CD14-positive monocyte (primary cell): ENCODE data around the gene ATP4B. TPM values are rescaled to one million over a fixed set of nuclear protein-coding genes. Genes with fewer than 3 reads are reported as not detected.

Source experiments
- DNase-seq, 3 donors: peaks; one replicate each; pipeline ENCODE4 v3.0.0-alpha.2; 2011 to 2022
- H2AFZ ChIP-seq: 2 replicates; pipeline ENCODE4 v1.6.0; 2012; ENCODE audit warnings: mild to moderate bottlenecking, low read depth, low read length, inconsistent platforms; ENCODE audit not compliant: insufficient read depth, poor library complexity, severe bottlenecking
- H3K27ac ChIP-seq, 2 donors: 1 replicate in 1 of 2; 2 replicates in 1 of 2; pipeline ENCODE4 v1.5.1; 2012 to 2013; ENCODE audit warnings: low read length in 2 of 2, control low read depth in 1 of 2, inconsistent platforms in 1 of 2, low read depth in 1 of 2, mild to moderate bottlenecking in 1 of 2
- H3K27me3 ChIP-seq, 2 donors: one replicate each; pipeline versions ENCODE4 v1.6.0 to v1.6.1; 2011 to 2013; ENCODE audit warnings: low read length in 2 of 2; ENCODE audit not compliant: control insufficient read depth in 2 of 2, insufficient read depth in 2 of 2
- H3K36me3 ChIP-seq, 2 donors: replicated peaks in 1 of 2; 1 replicate in 1 of 2; 2 replicates in 1 of 2; pipeline versions ENCODE4 v1.5.1 to v1.6.1; 2012 to 2013; ENCODE audit warnings: low read length in 2 of 2, control low read depth in 1 of 2, inconsistent platforms in 1 of 2, mild to moderate bottlenecking in 1 of 2; ENCODE audit not compliant: insufficient read depth in 2 of 2, control insufficient read depth in 1 of 2
- H3K4me1 ChIP-seq, 2 donors: 1 replicate in 1 of 2; 2 replicates in 1 of 2; pipeline versions ENCODE4 v1.5.1 to v1.6.1; 2012 to 2013; ENCODE audit warnings: low read length in 2 of 2, control low read depth in 1 of 2, inconsistent platforms in 1 of 2, mild to moderate bottlenecking in 1 of 2, moderate library complexity in 1 of 2; ENCODE audit not compliant: insufficient read depth in 2 of 2, control insufficient read depth in 1 of 2
- H3K4me2 ChIP-seq: replicated peaks from 2 replicates; pipeline ENCODE3; 2012; ENCODE audit warnings: low read length, moderate library complexity, mild to moderate bottlenecking; ENCODE audit not compliant: poor library complexity, severe bottlenecking; ENCODE audit errors: extremely low read depth
- H3K4me3 ChIP-seq, 3 experiments: fragments of 200-600 bp in 1 of 3; sonication (generic) in 1 of 3; replicated peaks in 1 of 3; 1 replicate in 2 of 3; 2 replicates in 1 of 3; pipeline ENCODE4 v1.5.1; 2011 to 2013; ENCODE audit warnings: low read length in 3 of 3, mild to moderate bottlenecking in 3 of 3, control low read depth in 2 of 3, low read depth in 2 of 3, inconsistent platforms in 1 of 3, moderate library complexity in 1 of 3
- H3K79me2 ChIP-seq: 2 replicates; pipeline ENCODE4 v1.6.0; 2012; ENCODE audit warnings: mild to moderate bottlenecking, control low read depth, inconsistent platforms, low read length, moderate library complexity; ENCODE audit not compliant: insufficient read depth
- H3K9ac ChIP-seq: 2 replicates; pipeline ENCODE4 v1.6.0; 2017; ENCODE audit warnings: low read length, mild to moderate bottlenecking; ENCODE audit not compliant: insufficient read depth, poor library complexity, severe bottlenecking
- H3K9me3 ChIP-seq, 2 donors: replicated peaks in 1 of 2; 1 replicate in 1 of 2; 2 replicates in 1 of 2; pipeline versions ENCODE4 v1.5.1 to v1.6.1; 2012 to 2013; ENCODE audit warnings: low read length in 2 of 2, control low read depth in 1 of 2; ENCODE audit not compliant: control insufficient read depth in 1 of 2, insufficient read depth in 1 of 2
- H4K20me1 ChIP-seq: 2 replicates; pipeline ENCODE4 v1.6.0; 2012; ENCODE audit warnings: mild to moderate bottlenecking, low read length, control low read depth, moderate library complexity; ENCODE audit not compliant: insufficient read depth
- H3K27ac Mint-ChIP-seq, 7 donors: one replicate each; pipeline ENCODE4 v1.8.0; 2020; ENCODE audit warnings: mild to moderate bottlenecking in 7 of 7, mixed read lengths in 7 of 7, moderate library complexity in 6 of 7, inconsistent platforms in 2 of 7
- H3K27me3 Mint-ChIP-seq, 3 donors: one replicate each; pipeline ENCODE4 v1.8.0; 2021 to 2022; ENCODE audit warnings: low read depth in 3 of 3, mild to moderate bottlenecking in 3 of 3, mixed read lengths in 3 of 3, moderate library complexity in 3 of 3, inconsistent platforms in 1 of 3
- H3K36me3 Mint-ChIP-seq, 2 donors: one replicate each; pipeline ENCODE4 v1.8.0; 2020; ENCODE audit warnings: mixed read lengths in 2 of 2, inconsistent platforms in 1 of 2, mild to moderate bottlenecking in 1 of 2
- H3K4me1 Mint-ChIP-seq: one replicate; pipeline ENCODE4 v1.8.0; 2020; ENCODE audit warnings: mild to moderate bottlenecking, mixed read lengths
- H3K4me3 Mint-ChIP-seq, 2 donors: one replicate each; pipeline ENCODE4 v1.8.0; 2020; ENCODE audit warnings: mild to moderate bottlenecking in 2 of 2, mixed read lengths in 2 of 2, moderate library complexity in 1 of 2
- H3K9me3 Mint-ChIP-seq, 7 donors: one replicate each; pipeline ENCODE4 v1.8.0; 2020 to 2022; ENCODE audit warnings: mixed read lengths in 7 of 7, mild to moderate bottlenecking in 6 of 7, moderate library complexity in 6 of 7, inconsistent platforms in 2 of 7
- WGBS: methylation state at CpG from one replicate; pipeline ENCODE4 v1.1.5; 2013; ENCODE audit warnings: missing lambda C conversion rate; ENCODE audit not compliant: insufficient coverage; 5-methylcytosine and 5-hydroxymethylcytosine counted together
- intact Hi-C, 2 donors: fragments of 100-400 bp; cut with micrococcal nuclease; formaldehyde crosslinking; loops; one replicate each; pipeline versions ENCODE4 v1.15.0 to v1.15.1; 2023
- polyA minus RNA-seq: library from RNA; depleted of rRNA, polyadenylated mRNA; stranded (reverse); fragments of >200 nt; gene quantifications from 2 replicates; pipeline ENCODE4 v1.2.3, GENCODE V29; 2012
- polyA plus RNA-seq, 3 donors: library from polyadenylated mRNA; depleted of rRNA in 1 of 3; unstranded in 2 of 3; stranded (reverse) in 1 of 3; fragments of 300-500 nt in 2 of 3; fragments of >200 nt in 1 of 3; fragmentation: Illumina TruSeq in 2 of 3; gene quantifications; 1 replicate in 2 of 3; 2 replicates in 1 of 3; pipeline ENCODE4 v1.2.3, GENCODE V29; 2012 to 2021
- total RNA-seq, 12 experiments: library from RNA in 1 of 12; stranded (reverse) in 1 of 12; fragments of 120-200 nt in 1 of 12; gene quantifications; one replicate each; pipeline ENCODE4 v1.2.4 and lab custom pipeline; 2013 to 2026; ENCODE audit warnings: mixed read lengths in 6 of 12, inconsistent platforms in 1 of 12
- TF ChIP-seq, protein P1 (sequence below): fragments of 200-600 bp; IDR thresholded peaks from one replicate; pipeline ENCODE4 v1.8.0; 2022; ENCODE audit warnings: antibody characterized with exemption, mild to moderate bottlenecking

ATP4B gene
- total RNA-seq (2013) = not detected
- polyA plus RNA-seq (not detected), polyA minus RNA-seq (not detected in 2 replicates), total RNA-seq (lab: John Stamatoyannopoulos, UW) (0 to 0.92 (median 0.03) reads per million in 11 experiments)

- H3K4me3 Mint-ChIP-seq = no peak within 1 kb of the TSS
- TF ChIP-seq, protein P1, sequence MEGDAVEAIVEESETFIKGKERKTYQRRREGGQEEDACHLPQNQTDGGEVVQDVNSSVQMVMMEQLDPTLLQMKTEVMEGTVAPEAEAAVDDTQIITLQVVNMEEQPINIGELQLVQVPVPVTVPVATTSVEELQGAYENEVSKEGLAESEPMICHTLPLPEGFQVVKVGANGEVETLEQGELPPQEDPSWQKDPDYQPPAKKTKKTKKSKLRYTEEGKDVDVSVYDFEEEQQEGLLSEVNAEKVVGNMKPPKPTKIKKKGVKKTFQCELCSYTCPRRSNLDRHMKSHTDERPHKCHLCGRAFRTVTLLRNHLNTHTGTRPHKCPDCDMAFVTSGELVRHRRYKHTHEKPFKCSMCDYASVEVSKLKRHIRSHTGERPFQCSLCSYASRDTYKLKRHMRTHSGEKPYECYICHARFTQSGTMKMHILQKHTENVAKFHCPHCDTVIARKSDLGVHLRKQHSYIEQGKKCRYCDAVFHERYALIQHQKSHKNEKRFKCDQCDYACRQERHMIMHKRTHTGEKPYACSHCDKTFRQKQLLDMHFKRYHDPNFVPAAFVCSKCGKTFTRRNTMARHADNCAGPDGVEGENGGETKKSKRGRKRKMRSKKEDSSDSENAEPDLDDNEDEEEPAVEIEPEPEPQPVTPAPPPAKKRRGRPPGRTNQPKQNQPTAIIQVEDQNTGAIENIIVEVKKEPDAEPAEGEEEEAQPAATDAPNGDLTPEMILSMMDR = no peak
- Histone ChIP-seq H3K4me1 (no peaks in the 10 kb centered on the region), H2AFZ (no peak within 1 kb of the TSS), H3K4me2 (no peak within 1 kb of the TSS), H3K9ac (no peak within 1 kb of the TSS), H3K4me3 (no peak within 1 kb of the TSS), H4K20me1 (no peaks in the 10 kb centered on the region), H3K79me2 (no peaks in the 10 kb centered on the region), H3K27me3 (no peaks in the 10 kb centered on the region), H3K36me3 (no peaks in the 10 kb centered on the region), H3K9me3 (peaks cover 7 to 22% of the 10 kb centered on the region in 2 donors), H3K27ac (no peak within 1 kb of the TSS)
- intact Hi-C loops = no loop called here
- H3K9me3 Mint-ChIP-seq = peaks cover 10 to 24% (median 15%) of the 10 kb centered on the region in 7 donors
- H3K4me1 Mint-ChIP-seq = no peaks in the 10 kb centered on the region
- peaks cover 0 to 5% (median 3%) of the 10 kb centered on the region in 3 donors for H3K27me3 Mint-ChIP-seq
- peak within 1 kb of the TSS in 1 of 7 donors; percentile 66 for H3K27ac Mint-ChIP-seq
- WGBS = 93% methylated on average over 44 of the region's 47 CpGs
- no peak for DNase-seq
- H3K36me3 Mint-ChIP-seq = no peaks in the 10 kb centered on the region
Observed at GRCh38 chr13:113657851-113658741, at the start of gene ATP4B. Gene ATP4B (minus strand): TSS chr13:113658198. CDS start chr13:113658144, 54 bp downstream.

DNA sequence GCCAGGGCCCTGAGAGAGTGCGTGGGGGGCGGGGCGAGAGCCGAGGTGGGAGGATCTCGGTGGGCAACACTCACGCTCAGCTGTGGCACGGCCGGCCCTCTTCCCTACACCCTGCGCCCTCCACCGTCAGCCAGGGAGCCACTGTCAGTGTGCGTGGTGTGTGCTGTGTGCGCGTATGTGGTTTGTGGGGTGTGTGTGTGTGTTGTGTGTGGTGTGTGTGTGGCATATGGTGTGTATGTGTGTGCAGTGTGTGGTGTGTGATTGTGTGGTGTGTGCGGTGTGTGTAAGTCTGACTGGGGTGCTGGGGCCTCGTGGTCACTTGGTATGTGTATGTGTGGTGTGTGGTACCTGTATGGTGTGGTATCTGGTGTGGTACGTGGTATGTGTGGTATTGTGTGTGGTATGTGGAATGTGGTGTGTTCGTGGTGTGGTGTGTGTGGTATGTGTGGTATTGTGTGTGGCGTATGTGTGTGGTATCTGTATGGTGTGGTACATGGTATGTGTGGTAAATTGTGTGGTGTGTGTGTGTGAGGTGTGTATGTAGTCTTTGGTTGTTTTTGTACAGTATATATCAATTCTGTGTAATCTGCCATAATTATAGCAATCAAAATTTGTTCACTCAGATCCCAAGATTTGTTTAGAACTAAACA lies 14.1 kb upstream of the ATP4B start:
- no peaks in the 10 kb centered on the region for H4K20me1 ChIP-seq
- no peaks in the 10 kb centered on the region for H3K4me1 Mint-ChIP-seq
- H3K27ac ChIP-seq = no peak overlapping the region
- no peak overlapping the region for H2AFZ ChIP-seq
- intact Hi-C loops = no loop called here
- no peak overlapping the region for H3K4me3 Mint-ChIP-seq
- no peak overlapping the region for H3K4me2 ChIP-seq
- no peaks in the 10 kb centered on the region for H3K79me2 ChIP-seq
- peak overlapping the region in 1 of 7 donors; percentile 3 for H3K27ac Mint-ChIP-seq
- H3K27me3 ChIP-seq = no peaks in the 10 kb centered on the region
- H3K9me3 Mint-ChIP-seq = peaks cover 0 to 8% (median 0%) of the 10 kb centered on the region in 7 donors
- DNase-seq = no peak
- H3K9ac ChIP-seq = no peak overlapping the region
- no peaks in the 10 kb centered on the region for H3K36me3 Mint-ChIP-seq
- H3K4me3 ChIP-seq = no peak overlapping the region
- 84% methylated on average over 14 of the region's 18 CpGs for WGBS
- H3K27me3 Mint-ChIP-seq = peaks cover 0 to 2% (median 2%) of the 10 kb centered on the region in 3 donors
- H3K4me1 ChIP-seq = no peaks in the 10 kb centered on the region
- no peaks in the 10 kb centered on the region for H3K9me3 ChIP-seq
- TF ChIP-seq, protein P1 = no peak
- no peaks in the 10 kb centered on the region for H3K36me3 ChIP-seq
